ENCODE measurements around the gene ATP8A2. TPM values are rescaled to one million over a fixed set of nuclear protein-coding genes. Genes with fewer than 3 reads are reported as not detected.

ATP8A2 gene
- total and polyA plus RNA-seq, 9 of the 15 experiments (the other 6 are each of a cell fraction or from before 2014, with no cell fraction given), result under 0.01 to 0.33 (median 0.06) TPM; not detected in 4

DNA sequence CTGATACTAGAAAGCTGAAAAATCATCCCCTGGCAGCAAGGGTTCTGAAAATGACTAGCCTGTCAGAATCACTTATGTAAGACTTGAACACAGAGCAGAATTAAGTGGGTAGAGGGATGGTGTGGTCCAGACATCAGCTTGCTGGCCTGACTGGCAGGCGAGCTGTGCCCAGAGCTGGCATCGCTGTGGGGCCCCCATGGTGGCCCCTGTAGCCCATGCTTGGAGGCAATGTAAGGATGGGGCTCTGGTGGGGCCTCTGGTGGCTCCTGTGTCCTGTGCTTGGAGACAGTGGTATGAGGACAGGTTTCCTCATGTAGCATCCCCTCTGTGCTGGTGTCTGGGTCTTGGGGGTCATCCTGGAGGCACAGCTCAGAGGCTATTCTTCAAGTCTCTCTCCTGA is 347.9 kb downstream of the ATP8A2 start (continued):
- TF ChIP-seq CBX8 (IDR thresholded peaks at IDR 0.05; ENCODE audit: borderline replicate concordance, extremely low read depth, low read depth, low read length, poor library complexity, severe bottlenecking), result no peak
- TF ChIP-seq, protein P1, sequence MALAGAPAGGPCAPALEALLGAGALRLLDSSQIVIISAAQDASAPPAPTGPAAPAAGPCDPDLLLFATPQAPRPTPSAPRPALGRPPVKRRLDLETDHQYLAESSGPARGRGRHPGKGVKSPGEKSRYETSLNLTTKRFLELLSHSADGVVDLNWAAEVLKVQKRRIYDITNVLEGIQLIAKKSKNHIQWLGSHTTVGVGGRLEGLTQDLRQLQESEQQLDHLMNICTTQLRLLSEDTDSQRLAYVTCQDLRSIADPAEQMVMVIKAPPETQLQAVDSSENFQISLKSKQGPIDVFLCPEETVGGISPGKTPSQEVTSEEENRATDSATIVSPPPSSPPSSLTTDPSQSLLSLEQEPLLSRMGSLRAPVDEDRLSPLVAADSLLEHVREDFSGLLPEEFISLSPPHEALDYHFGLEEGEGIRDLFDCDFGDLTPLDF (CRISPR knock-in tag; IDR thresholded peaks at IDR 0.05), result no peak
- TF ChIP-seq, protein P2, sequence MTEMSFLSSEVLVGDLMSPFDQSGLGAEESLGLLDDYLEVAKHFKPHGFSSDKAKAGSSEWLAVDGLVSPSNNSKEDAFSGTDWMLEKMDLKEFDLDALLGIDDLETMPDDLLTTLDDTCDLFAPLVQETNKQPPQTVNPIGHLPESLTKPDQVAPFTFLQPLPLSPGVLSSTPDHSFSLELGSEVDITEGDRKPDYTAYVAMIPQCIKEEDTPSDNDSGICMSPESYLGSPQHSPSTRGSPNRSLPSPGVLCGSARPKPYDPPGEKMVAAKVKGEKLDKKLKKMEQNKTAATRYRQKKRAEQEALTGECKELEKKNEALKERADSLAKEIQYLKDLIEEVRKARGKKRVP (CRISPR knock-in tag; IDR thresholded peaks at IDR 0.05), result no peak

DNA sequence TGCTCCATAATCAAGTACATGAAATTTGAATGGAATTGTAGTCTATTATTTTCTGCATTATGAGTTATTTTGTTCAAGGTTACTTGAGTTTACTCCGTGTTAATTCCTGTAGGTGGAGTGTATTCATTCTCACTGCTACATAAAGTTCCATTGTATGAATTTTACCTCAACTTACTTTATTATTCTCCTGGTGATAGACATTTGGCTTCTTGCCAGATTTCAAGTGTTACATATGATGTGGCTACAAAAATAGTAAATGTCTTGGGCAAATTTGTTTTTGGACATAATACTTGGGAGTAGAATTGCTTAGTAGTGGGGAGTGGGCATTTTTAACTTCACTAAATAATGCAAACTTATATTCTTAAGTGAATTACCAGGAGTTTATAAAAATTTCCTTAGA is 351.1 kb downstream of the ATP8A2 start:
- H3K36me3 ChIP-seq (ENCODE audit: control insufficient read depth, insufficient read depth, low read length), result no peaks in the 10 kb centered on the region
- ChIA-PET CTCF (ENCODE audit: low intra/inter-chr PET ratio) (no interaction called here), POLR2A (no interaction called here)
- no peaks in the 10 kb centered on the region for H4K20me1 ChIP-seq (replicated peaks; ENCODE audit: control insufficient read depth, insufficient read depth, low read length)
- no TSS peak for BruUV-seq (replicated peaks)
- DNase-seq (ENCODE audit: extremely low read depth in 1 of 4, low spot score in 3 of 4) (no peak), ATAC-seq (no peak), FAIRE-seq (no peak)
- TF ChIP-seq ZNF79 (CRISPR knock-in tag; IDR thresholded peaks at IDR 0.05; ENCODE audit: low read depth) (no peak), NFIC (IDR thresholded peaks at IDR 0.05) (peak; percentile 88), TAL1 (IDR thresholded peaks at IDR 0.05) (no peak), ADNP (tag; IDR thresholded peaks at IDR 0.05) (no peak), RBFOX2 (IDR thresholded peaks at IDR 0.05; ENCODE audit: low read depth, low read length) (no peak), NFIX (CRISPR knock-in tag; IDR thresholded peaks at IDR 0.05; ENCODE audit: low read depth) (peak; percentile 81), CCAR2 (IDR thresholded peaks at IDR 0.05; ENCODE audit: low read depth, low read length) (no peak)
- TF ChIP-seq, protein P3, sequence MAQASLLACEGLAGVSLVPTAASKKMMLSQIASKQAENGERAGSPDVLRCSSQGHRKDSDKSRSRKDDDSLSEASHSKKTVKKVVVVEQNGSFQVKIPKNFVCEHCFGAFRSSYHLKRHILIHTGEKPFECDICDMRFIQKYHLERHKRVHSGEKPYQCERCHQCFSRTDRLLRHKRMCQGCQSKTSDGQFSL (CRISPR knock-in tag; IDR thresholded peaks at IDR 0.05), result no peak
- TF ChIP-seq, protein P3 (tag; IDR thresholded peaks at IDR 0.05), result no peak
- no peak overlapping the region for H3K4me2 ChIP-seq (ENCODE audit: insufficient read depth, low read length)
- H3K4me3 ChIP-seq, result no peak overlapping the region
- H3K4me1 ChIP-seq (replicated peaks in 1 of 2; ENCODE audit: control insufficient read depth in 2 of 2, insufficient read depth in 2 of 2, low read length in 2 of 2), result no peaks in the 10 kb centered on the region
- no peak overlapping the region for H2AFZ ChIP-seq (ENCODE audit: low read depth, low read length)
- no peak overlapping the region for H3K27ac ChIP-seq (ENCODE audit: extremely low read depth, low read depth, low read length)
- no peak overlapping the region for H3K9ac ChIP-seq (ENCODE audit: insufficient read depth in 1 of 2, low read depth in 2 of 2, low read length in 2 of 2)
- no peaks in the 10 kb centered on the region for H3K27me3 ChIP-seq (ENCODE audit: control insufficient read depth in 2 of 2, insufficient read depth in 2 of 2, low read length in 2 of 2)
- no peaks in the 10 kb centered on the region for H3K79me2 ChIP-seq (ENCODE audit: control insufficient read depth, insufficient read depth, low read length)
- no peaks in the 10 kb centered on the region for H3K9me1 ChIP-seq (ENCODE audit: control insufficient read depth, insufficient read depth, low read length)
- WGBS (ENCODE audit: insufficient coverage, low coverage, missing lambda C conversion rate), result 0% methylated on average over 1 of the region's 1 CpG
- intact Hi-C loops (cut with micrococcal nuclease), result no loop called here
- H3K9me3 ChIP-seq (replicated peaks; ENCODE audit: control insufficient read depth, insufficient read depth, low read depth, low read length), result no peaks in the 10 kb centered on the region
- in situ Hi-C loops (cut with MboI), result no loop called here

Measured in K562 (cell line).